Glutamatergic neuron (in vitro differentiated cells): Measurements from ENCODE around the gene NREP. TPM values are rescaled to one million over a fixed set of nuclear protein-coding genes. Genes with fewer than 3 reads are reported as not detected.

ENCODE experiments used
- DNase-seq: peaks from one replicate; pipeline ENCODE4 v3.0.0; 2022
- H3K27ac Mint-ChIP-seq: one replicate; pipeline ENCODE4 v1.8.0; 2020; ENCODE audit warnings: mild to moderate bottlenecking, mixed read lengths, inconsistent platforms; ENCODE audit not compliant: unreplicated experiment
- H3K27me3 Mint-ChIP-seq: one replicate; pipeline ENCODE4 v1.8.0; 2020; ENCODE audit warnings: mild to moderate bottlenecking, moderate library complexity, mixed read lengths, inconsistent platforms; ENCODE audit not compliant: unreplicated experiment
- H3K36me3 Mint-ChIP-seq: one replicate; pipeline ENCODE4 v1.8.0; 2020; ENCODE audit warnings: mild to moderate bottlenecking, mixed read lengths, inconsistent platforms; ENCODE audit not compliant: unreplicated experiment
- H3K4me1 Mint-ChIP-seq: one replicate; pipeline ENCODE4 v1.8.0; 2020; ENCODE audit warnings: mild to moderate bottlenecking, low read depth, mixed read lengths, inconsistent platforms; ENCODE audit not compliant: unreplicated experiment
- H3K4me3 Mint-ChIP-seq: one replicate; pipeline ENCODE4 v1.8.0; 2020; ENCODE audit warnings: mild to moderate bottlenecking, mixed read lengths, inconsistent platforms; ENCODE audit not compliant: unreplicated experiment
- H3K9me3 Mint-ChIP-seq: one replicate; pipeline ENCODE4 v1.8.0; 2020; ENCODE audit warnings: mild to moderate bottlenecking, moderate library complexity, mixed read lengths, inconsistent platforms; ENCODE audit not compliant: unreplicated experiment
- CTCF ChIP-seq: fragments of 200-600 bp; sonication (generic); IDR thresholded peaks from one replicate; pipeline ENCODE4 v1.5.0; 2021; ENCODE audit not compliant: partially characterized antibody, unreplicated experiment
- total RNA-seq: library from RNA; stranded (reverse); fragmentation: NEBNext Ultra II Directional; extraction: Animal tissue kit (Norgen Biotek cat#: 25700); gene quantifications from one replicate; pipeline ENCODE4 v1.2.1, GENCODE V29; 2021; ENCODE audit not compliant: unreplicated experiment

The NREP gene
- total RNA-seq, 1 donor from 2014 or later, result 904 TPM

- DNase-seq, result no peak
- peaks cover 8% of the 10 kb centered on the region for H3K36me3 Mint-ChIP-seq
- no peak overlapping the region for H3K27ac Mint-ChIP-seq
- no peaks in the 10 kb centered on the region for H3K27me3 Mint-ChIP-seq
- no peaks in the 10 kb centered on the region for H3K4me1 Mint-ChIP-seq
- TF ChIP-seq CTCF, result no peak
- H3K9me3 Mint-ChIP-seq, result peaks cover 1% of the 10 kb centered on the region
- no peak overlapping the region for H3K4me3 Mint-ChIP-seq
Observed at GRCh38 chr5:111765613-111766571, 8.9 kb upstream of the NREP start.

- H3K27ac Mint-ChIP-seq, result no peak overlapping the region
- TF ChIP-seq CTCF, result no peak
- peaks cover 1% of the 10 kb centered on the region for H3K4me1 Mint-ChIP-seq
- peaks cover 8% of the 10 kb centered on the region for H3K36me3 Mint-ChIP-seq
- peaks cover 2% of the 10 kb centered on the region for H3K9me3 Mint-ChIP-seq
- DNase-seq, result no peak
- no peak overlapping the region for H3K4me3 Mint-ChIP-seq
- H3K27me3 Mint-ChIP-seq, result no peaks in the 10 kb centered on the region
Observed at GRCh38 chr5:111764019-111764418, 7.0 kb upstream of the NREP start.

- Mint-ChIP-seq H3K9me3 (peaks cover 7% of the 10 kb centered on the region), H3K4me3 (no peak overlapping the region), H3K4me1 (peaks cover 6% of the 10 kb centered on the region), H3K36me3 (peaks cover 8% of the 10 kb centered on the region), H3K27ac (no peak overlapping the region), H3K27me3 (peaks cover 5% of the 10 kb centered on the region)
- DNase-seq, result no peak
- TF ChIP-seq CTCF, result no peak
Observed at GRCh38 chr5:111762895-111763294, 5.9 kb upstream of the NREP start.

GRCh38 chr5:111758284-111758628 is 1.3 kb upstream of the NREP start:
- peaks cover 8% of the 10 kb centered on the region for H3K36me3 Mint-ChIP-seq
- peaks cover 12% of the 10 kb centered on the region for H3K4me1 Mint-ChIP-seq
- no peak for TF ChIP-seq CTCF
- peaks cover 17% of the 10 kb centered on the region for H3K27me3 Mint-ChIP-seq
- H3K27ac Mint-ChIP-seq, result peak overlapping the region; percentile 97
- DNase-seq, result no peak
- peak overlapping the region; percentile 96 for H3K4me3 Mint-ChIP-seq
- peaks cover 23% of the 10 kb centered on the region for H3K9me3 Mint-ChIP-seq
